SH-SY5Y (cell line): Measurements from ENCODE around the gene ULK1.

ENCODE experiments used
- GATA2 ChIP-seq: IDR thresholded peaks from 2 replicates; pipeline ENCODE4 v1.6.1; 2011; ENCODE audit warnings: mild to moderate bottlenecking, low read depth, low read length
- GATA3 ChIP-seq: IDR thresholded peaks from 2 replicates; pipeline ENCODE4 v1.6.1; 2011; ENCODE audit warnings: low read depth, mild to moderate bottlenecking, low read length, moderate library complexity

DNA sequence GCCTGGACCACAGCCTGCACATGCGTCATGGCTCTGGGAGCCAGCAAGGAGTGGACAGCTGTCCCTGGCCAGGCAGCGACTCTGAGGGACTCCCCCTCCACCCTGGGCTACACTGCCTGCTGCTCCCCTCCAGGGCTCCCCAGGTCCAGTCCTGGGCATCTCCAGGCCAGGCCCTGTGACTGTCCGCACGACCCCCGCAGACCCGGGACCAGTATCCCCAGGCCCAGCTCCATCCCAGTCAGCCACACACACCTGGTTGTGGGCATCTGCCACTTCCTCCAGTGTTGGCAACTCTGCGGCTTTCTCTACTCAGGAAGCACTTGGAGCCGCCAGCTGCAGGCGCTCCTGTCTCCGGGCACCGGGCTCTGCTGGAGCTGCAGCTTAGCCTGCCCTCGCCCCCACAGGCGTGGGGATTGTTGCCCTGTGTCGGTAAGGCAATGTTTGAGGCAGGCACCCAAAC, 2.4 kb downstream of the ULK1 start:
- no peak for TF ChIP-seq GATA2
- TF ChIP-seq GATA3, result no peak
